Measurements from ENCODE around the gene IL2. TPM values are rescaled to one million over a fixed set of nuclear protein-coding genes. Genes with fewer than 3 reads are reported as not detected.

Gene IL2
- total RNA-seq = not detected
- long read RNA-seq = 0 reads

- Histone ChIP-seq H3K9me3 (no peaks in the 10 kb centered on the region), H3K4me1 (no peaks in the 10 kb centered on the region), H3K27me3 (no peaks in the 10 kb centered on the region), H3K27ac (no peak within 1 kb of the TSS), H3K4me3 (no peak within 1 kb of the TSS), H3K36me3 (no peaks in the 10 kb centered on the region)
- WGBS (ENCODE audit: insufficient coverage, low coverage, low lambda C conversion rate, missing lambda C conversion rate) = 56% methylated on average over 2 of the region's 2 CpGs
- no peak for ATAC-seq
- TF ChIP-seq POLR2A (IDR thresholded peaks at IDR 0.05) = no peak
- TF ChIP-seq CTCF (IDR thresholded peaks at IDR 0.05) = no peak
- no peak for DNase-seq
- intact Hi-C loops (cut with DNase I) = no loop called here
Observed at GRCh38 chr4:122456231-122457116, at the start of gene IL2. IL2 (minus strand) TSS chr4:122456725; CDS start chr4:122456440, 285 bp downstream.

GRCh38 chr4:122503214-122503613, 46.7 kb upstream of the IL2 start:
- no peak for TF ChIP-seq POLR2A (IDR thresholded peaks at IDR 0.05)
- no peak for TF ChIP-seq CTCF (IDR thresholded peaks at IDR 0.05)
- WGBS (ENCODE audit: insufficient coverage, low coverage, low lambda C conversion rate, missing lambda C conversion rate) = 15% methylated on average over 3 of the region's 3 CpGs
- no peak for DNase-seq
- H3K4me1 ChIP-seq = no peaks in the 10 kb centered on the region
- H3K36me3 ChIP-seq = no peaks in the 10 kb centered on the region
- ATAC-seq = no peak
- intact Hi-C loops (cut with DNase I) = no loop called here
- H3K27ac ChIP-seq = no peak overlapping the region
- no peaks in the 10 kb centered on the region for H3K27me3 ChIP-seq
- no peaks in the 10 kb centered on the region for H3K9me3 ChIP-seq
- H3K4me3 ChIP-seq = no peak overlapping the region

- Histone ChIP-seq H3K4me3 (no peak overlapping the region), H3K9me3 (no peaks in the 10 kb centered on the region), H3K27ac (no peak overlapping the region), H3K36me3 (no peaks in the 10 kb centered on the region), H3K4me1 (no peaks in the 10 kb centered on the region), H3K27me3 (no peaks in the 10 kb centered on the region)
- ATAC-seq = no peak
- DNase-seq = no peak
- WGBS (ENCODE audit: insufficient coverage, low coverage, low lambda C conversion rate, missing lambda C conversion rate) = 56% methylated on average over 3 of the region's 4 CpGs
- no peak for TF ChIP-seq CTCF (IDR thresholded peaks at IDR 0.05)
- TF ChIP-seq POLR2A (IDR thresholded peaks at IDR 0.05) = no peak
- intact Hi-C loops (cut with DNase I) = no loop called here
Observed at GRCh38 chr4:122500852-122501501, 44.5 kb upstream of the IL2 start.

- Histone ChIP-seq H3K27ac (no peak overlapping the region), H3K4me1 (no peaks in the 10 kb centered on the region), H3K27me3 (no peaks in the 10 kb centered on the region), H3K36me3 (no peaks in the 10 kb centered on the region), H3K9me3 (peaks cover 0 to 10% (median 0%) of the 10 kb centered on the region in 4 donors), H3K4me3 (no peak overlapping the region)
- no peak for TF ChIP-seq CTCF (IDR thresholded peaks at IDR 0.05)
- TF ChIP-seq POLR2A (IDR thresholded peaks at IDR 0.05) = no peak
- intact Hi-C loops (cut with DNase I) = no loop called here
- ATAC-seq = no peak
- no peak for DNase-seq
Observed at GRCh38 chr4:122489061-122489460, 32.5 kb upstream of the IL2 start.
